NCI-H146 treated with DMSO at 0.1 percent for 48 hours (cell line): ENCODE measurements around the gene PHYKPL.

Source experiments
- DNase-seq: peaks from one replicate; lab custom pipeline; 2025; ENCODE audit not compliant: unreplicated experiment; lab: John Stamatoyannopoulos, UW

PHYKPL gene

GRCh38 chr5:178224403-178224802 is 8.2 kb downstream of the PHYKPL start:
- DNase-seq = no peak

GRCh38 chr5:178223828-178224335 is 8.7 kb downstream of the PHYKPL start:
- no peak for DNase-seq

GRCh38 chr5:178223196-178223773 is 9.3 kb downstream of the PHYKPL start:
- DNase-seq = no peak

- DNase-seq = no peak
These were observed 10.3 kb downstream of the PHYKPL start for GRCh38 chr5:178222292-178222691.

GRCh38 chr5:178221853-178222252 is 10.7 kb downstream of the PHYKPL start:
- no peak for DNase-seq

- DNase-seq = no peak
These were observed 11.3 kb downstream of the PHYKPL start for GRCh38 chr5:178221282-178221681.

GRCh38 chr5:178218827-178219226 is 13.8 kb downstream of the PHYKPL start:
- no peak for DNase-seq

- DNase-seq = no peak
These were observed 14.3 kb downstream of the PHYKPL start for GRCh38 chr5:178218237-178218776.

- DNase-seq = no peak
These were observed 15.8 kb downstream of the PHYKPL start for GRCh38 chr5:178216779-178217178.

- DNase-seq = no peak
These were observed 16.5 kb downstream of the PHYKPL start for GRCh38 chr5:178216088-178216534.

- no peak for DNase-seq
These were observed 17.2 kb downstream of the PHYKPL start for GRCh38 chr5:178215280-178216002.

- no peak for DNase-seq
These were observed 18.3 kb downstream of the PHYKPL start for GRCh38 chr5:178214160-178214803.

GRCh38 chr5:178213748-178214151 is 18.9 kb downstream of the PHYKPL start:
- no peak for DNase-seq

GRCh38 chr5:178213003-178213461 is 19.6 kb downstream of the PHYKPL start:
- DNase-seq = no peak

- DNase-seq = no peak
These were observed 20.2 kb downstream of the PHYKPL start for GRCh38 chr5:178212241-178213002.

GRCh38 chr5:178211095-178212048 is 21.2 kb downstream of the PHYKPL start:
- DNase-seq = no peak

- DNase-seq = no peak
These were observed 21.9 kb downstream of the PHYKPL start for GRCh38 chr5:178210686-178211085.

GRCh38 chr5:178210073-178210535 is 22.5 kb downstream of the PHYKPL start:
- DNase-seq = no peak

GRCh38 chr5:178209334-178210072 is 23.1 kb downstream of the PHYKPL start:
- no peak for DNase-seq
